PC-3 (cell line): ENCODE results near the gene CASKIN2.

ENCODE experiments used
- EZH2 ChIP-seq: fragments of 300-600 bp; sonication (generic); IDR thresholded peaks from one replicate; pipeline ENCODE4 v1.6.1; 2017; ENCODE audit warnings: antibody characterized with exemption, mild to moderate bottlenecking, low read length; ENCODE audit not compliant: unreplicated experiment
- EZH2phosphoT487 ChIP-seq: fragments of 300-600 bp; sonication (generic); IDR thresholded peaks from 2 replicates; pipeline ENCODE4 v1.6.1; 2018; ENCODE audit warnings: mild to moderate bottlenecking, antibody characterized with exemption, low read length, borderline replicate concordance
- TF ChIP-seq, protein P1 (sequence below): fragments of 300-600 bp; sonication (generic); conservative IDR thresholded peaks from 2 replicates; pipeline ENCODE4 v1.5.1; 2017; ENCODE audit warnings: antibody characterized with exemption, low read depth, mild to moderate bottlenecking, low read length

DNA sequence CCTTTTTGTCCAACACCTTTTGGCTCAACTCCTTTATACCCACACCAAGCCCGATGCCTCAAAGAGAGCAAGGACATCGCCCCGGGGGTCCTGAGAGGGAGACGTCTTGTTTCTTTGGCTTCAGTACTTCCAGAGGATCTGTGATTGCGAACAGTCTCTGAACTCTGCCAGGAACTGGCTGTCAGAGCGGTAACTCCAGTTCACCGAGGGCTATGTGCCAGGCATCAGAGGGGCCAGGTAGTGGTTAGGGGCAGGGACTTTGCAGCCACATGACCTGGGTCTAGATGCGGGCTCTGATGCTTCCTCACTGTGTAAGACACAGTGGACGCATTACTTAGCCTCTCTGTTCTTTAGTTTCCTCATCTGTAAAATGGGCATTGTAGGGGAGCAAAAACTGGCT is 31.8 kb upstream of the CASKIN2 start:
- no peak for TF ChIP-seq EZH2
- TF ChIP-seq, protein P1, sequence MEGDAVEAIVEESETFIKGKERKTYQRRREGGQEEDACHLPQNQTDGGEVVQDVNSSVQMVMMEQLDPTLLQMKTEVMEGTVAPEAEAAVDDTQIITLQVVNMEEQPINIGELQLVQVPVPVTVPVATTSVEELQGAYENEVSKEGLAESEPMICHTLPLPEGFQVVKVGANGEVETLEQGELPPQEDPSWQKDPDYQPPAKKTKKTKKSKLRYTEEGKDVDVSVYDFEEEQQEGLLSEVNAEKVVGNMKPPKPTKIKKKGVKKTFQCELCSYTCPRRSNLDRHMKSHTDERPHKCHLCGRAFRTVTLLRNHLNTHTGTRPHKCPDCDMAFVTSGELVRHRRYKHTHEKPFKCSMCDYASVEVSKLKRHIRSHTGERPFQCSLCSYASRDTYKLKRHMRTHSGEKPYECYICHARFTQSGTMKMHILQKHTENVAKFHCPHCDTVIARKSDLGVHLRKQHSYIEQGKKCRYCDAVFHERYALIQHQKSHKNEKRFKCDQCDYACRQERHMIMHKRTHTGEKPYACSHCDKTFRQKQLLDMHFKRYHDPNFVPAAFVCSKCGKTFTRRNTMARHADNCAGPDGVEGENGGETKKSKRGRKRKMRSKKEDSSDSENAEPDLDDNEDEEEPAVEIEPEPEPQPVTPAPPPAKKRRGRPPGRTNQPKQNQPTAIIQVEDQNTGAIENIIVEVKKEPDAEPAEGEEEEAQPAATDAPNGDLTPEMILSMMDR, result no peak
- no peak for TF ChIP-seq EZH2phosphoT487
